Activated naive CD8-positive, alpha-beta T cell treated with anti-CD3 and anti-CD28 coated beads, Interleukin-2, amount 50 U/mL, for 16 hours (primary cell): ENCODE data around the gene TAF9.
"Not testable (repeated sequence)": the region's sequence is repeated elsewhere in the genome, so short reads cannot be mapped to it uniquely, and the experiment has no call there.

Experiments used
- DNase-seq: peaks from one replicate; pipeline ENCODE4 v3.0.0-alpha.2; 2020; ENCODE audit warnings: low read depth, low spot score

Gene TAF9, protein sequence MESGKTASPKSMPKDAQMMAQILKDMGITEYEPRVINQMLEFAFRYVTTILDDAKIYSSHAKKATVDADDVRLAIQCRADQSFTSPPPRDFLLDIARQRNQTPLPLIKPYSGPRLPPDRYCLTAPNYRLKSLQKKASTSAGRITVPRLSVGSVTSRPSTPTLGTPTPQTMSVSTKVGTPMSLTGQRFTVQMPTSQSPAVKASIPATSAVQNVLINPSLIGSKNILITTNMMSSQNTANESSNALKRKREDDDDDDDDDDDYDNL

DNA sequence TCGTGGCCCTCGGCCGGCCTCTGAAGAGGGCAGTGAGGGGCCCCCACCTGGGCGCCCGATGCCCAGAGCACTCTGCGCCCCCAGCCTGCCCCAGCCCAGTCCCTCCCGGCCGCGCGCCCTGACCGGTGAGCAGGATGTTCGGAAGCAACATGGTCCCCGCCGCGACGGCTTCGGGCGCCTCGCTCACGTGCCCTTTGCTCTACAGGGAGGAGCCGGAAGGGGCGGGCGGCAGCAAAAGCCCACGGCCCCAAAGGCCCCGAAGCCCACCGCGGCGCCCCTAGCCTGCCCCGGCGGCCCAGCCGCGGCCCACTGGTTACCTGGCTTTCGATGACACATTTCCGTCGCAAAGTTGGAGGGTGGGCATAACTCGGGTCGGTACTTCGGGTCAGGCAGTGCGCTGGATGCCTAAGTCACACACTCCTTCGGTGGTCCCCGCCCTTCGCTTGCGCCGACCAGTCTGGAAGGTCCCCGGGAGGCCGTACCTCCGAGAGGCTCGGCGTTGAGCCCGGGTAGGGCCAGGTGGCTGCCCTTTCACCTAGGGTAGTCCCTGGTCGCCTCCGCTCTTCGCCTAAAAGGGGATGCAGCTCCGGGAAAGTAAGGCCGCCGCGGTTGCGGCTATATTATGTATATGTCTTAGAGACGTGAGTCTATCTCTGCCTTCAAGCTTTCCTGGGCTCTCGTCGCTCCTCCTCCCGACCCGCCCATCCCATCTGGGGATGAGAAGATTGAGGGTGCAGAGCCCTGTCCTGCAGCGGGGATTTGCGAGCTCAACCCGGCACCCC lies at the start of gene TAF9, which contains the start of the genes AK6 and RAD17:
Gene TAF9 (minus strand): TSS at position 181 of the 782 bp plus-strand sequence. CDS start 3,783 bp downstream, outside the sequence.
Gene AK6 (minus strand): TSS at position 181 of the 782 bp plus-strand sequence. CDS start 30 bp downstream, at position 151.
Gene RAD17 (plus strand): TSS at position 479 of the 782 bp plus-strand sequence. CDS start 2,391 bp downstream, outside the sequence.
- DNase-seq = peak; percentile 87

DNA sequence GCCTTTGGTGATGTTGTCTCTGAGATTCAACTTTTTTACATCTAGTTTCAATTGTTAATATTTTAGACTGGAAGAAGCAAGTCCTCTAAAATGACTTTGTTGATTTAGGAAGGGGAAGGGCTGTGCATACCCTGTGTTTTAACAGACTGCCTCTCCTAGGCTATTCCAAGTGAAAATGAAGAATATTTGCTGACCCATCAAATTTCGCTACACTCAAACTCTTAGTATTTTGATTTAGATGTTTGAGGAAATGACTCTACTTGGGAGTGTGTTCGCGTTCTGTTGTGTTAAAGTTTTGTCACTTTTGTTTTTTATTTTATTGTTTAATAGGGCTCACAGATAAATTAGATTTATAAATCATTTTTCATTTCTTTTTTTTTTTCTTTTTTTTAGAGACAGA lies 49.2 kb upstream of the TAF9 start:
- DNase-seq = no peak

DNA sequence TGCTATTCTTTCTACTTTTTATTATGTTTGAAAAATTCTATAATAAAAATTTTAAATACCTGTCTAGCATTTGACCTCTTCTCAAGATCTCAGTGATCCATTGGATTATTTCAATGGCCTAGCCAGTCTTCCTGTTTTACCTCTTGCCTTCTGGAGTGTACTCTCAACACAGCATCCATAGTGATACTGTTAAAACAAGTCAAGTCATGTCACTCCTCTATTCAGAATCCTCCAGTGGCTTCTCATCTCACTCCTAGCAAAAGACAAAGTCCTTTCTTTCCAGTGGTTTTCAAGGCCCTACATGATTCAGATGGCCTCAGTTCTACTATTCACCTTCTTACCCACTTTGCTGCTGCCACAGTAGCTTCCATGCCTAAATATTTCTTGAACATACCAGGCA lies 47.4 kb upstream of the TAF9 start:
- no peak for DNase-seq

DNA sequence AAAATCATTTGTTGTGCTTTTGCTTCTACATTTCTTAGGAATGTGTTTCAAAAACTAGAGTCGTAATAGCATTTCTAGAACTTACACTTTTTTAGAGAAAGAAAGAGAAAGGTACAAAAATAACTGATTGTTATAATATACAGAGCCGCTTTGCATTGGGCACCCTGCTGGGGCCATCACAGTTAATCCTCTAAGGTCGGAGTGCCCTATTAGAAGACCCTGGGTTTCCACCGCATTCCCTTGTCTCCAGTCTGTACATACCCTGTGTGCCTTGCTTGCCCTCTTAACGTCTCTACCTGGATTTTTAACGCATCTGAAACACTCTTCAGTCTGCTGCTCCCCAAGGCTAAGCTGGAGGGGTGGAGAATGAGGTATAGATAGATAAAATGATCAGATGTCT lies 46.9 kb upstream of the TAF9 start:
- no peak for DNase-seq

DNA sequence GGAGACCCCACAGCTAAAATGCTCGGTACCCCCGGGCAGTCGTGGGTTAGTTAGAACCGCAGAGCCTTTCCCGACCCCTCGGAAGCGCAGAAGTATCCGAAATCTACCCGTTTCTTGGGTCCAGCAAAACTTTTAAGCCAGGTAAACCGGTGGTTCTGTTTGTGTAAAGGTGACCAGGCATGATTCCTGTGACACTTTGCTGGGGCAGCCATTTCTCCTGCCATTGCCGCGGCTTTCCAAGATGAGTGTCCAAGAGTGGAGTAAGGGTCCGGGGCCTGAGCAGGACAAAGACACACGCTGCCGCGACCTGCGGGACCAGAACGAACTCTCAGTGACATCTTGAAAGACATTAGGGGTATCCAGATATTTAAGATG lies 46.3 kb upstream of the TAF9 start:
- no peak for DNase-seq

DNA sequence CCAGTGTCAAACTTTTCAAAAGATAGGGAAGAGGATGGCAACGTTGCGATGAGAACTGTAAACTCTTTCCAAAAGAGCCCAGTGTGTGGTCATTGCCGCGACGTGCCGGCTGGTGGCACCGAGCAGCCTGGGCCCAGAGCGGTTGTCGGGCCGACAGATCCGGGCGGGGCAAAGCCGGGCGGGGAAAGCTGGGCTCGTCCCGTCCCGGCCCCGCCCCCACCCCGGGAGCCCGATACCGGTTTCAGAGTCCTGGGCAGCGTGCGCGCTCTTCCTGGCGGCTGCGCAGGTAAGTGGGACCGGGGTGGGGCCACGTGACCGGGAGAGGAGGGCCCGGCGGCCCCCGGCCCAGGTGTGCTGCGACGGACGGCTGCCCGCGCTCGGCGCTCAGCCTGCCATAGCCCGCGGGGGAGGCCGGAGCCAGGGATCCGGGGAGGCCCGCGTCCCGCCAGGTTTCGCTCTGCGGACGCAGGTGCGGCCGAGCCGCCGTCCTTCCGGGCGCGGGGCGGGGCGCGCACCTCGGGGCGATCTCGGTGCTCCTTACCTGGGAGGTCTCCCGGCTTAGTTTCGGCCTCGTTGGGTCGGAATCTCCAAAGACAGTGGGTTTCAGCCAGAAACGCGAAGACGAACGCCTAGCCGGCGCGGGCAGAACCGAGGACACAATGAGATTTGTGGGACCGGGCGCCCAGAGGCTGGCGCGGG lies 45.7 kb upstream of the TAF9 start, which contains the start of gene MARVELD2:
Gene MARVELD2 (plus strand): TSS at position 232 of the 699 bp plus-strand sequence. CDS start 4,270 bp downstream, outside the sequence.
- peak; percentile 8 for DNase-seq

DNA sequence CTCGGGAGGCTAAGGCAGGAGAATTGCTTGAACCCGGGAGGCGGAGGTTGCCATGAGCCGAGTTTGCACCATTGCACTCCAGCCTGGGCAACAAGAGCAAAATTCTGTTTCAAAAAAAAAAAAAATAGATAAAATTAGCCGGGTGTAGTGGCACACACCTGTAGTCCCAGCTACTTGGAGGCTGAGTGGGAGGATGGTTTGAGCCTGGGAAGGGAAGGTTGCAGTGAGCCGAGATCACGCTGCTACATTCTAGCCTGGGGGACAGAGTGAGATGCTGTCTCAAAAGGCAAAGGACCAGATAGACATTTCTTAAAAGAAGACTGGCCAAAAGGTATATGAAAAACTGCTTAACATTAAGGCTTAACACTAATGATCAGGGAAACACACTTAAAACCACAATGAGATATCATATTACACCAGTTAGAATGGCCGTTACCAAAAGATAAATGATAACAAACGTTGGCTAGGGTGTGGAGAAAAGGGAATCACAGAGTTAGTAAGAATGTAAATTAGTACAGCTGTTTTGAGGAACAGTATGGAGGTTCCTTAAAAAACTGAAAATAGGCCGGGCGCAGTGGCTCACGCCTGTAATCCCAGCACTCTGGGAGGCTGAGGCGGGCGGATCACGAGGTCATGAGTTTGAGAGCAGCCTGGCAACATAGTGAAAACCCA lies 35.5 kb upstream of the TAF9 start:
- no peak for DNase-seq

DNA sequence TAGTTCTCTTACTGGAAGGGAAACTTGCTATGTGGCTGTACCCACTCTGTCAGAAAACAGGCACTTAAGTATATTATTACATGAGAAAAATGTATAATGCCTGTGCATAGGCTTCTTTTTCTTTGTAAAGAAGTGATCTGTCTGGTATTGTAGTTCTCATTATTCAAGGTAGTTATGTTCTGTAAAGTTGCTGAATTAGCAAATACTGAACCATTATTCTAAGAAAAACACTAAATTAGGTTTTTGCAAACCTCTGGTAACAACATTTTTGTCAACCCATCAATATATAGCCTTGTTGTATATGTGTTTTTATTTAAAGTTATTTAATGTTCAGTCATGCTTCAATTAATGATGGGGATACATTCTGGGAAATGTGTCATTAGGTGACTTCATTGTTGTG lies 9.1 kb upstream of the TAF9 start:
- DNase-seq = no peak

DNA sequence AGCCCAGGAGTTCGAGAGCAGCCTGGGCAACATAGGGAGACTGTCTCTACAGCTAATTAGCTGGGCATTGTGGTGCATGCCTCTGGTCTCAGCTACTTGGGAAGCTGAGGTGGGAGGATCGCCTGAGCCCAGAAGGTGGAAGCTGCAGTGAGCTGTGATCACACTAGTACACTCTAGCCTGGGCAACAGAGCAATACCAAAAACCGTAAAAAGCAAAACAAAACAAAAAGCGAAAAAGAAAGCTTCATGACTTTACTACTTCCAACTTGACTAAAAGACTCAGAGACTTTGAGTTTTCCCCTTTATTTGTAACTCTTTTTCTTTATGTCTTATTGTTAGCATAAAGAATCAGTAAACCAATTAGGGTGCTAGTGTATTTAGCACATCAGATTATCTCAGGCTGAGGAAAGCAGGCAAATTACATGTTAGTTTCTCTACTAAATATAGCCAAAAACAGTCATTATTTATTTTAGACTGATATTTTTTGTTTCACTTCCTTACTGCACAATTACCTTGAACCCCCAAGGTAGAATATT lies 5.7 kb upstream of the TAF9 start:
- no peak for DNase-seq

DNA sequence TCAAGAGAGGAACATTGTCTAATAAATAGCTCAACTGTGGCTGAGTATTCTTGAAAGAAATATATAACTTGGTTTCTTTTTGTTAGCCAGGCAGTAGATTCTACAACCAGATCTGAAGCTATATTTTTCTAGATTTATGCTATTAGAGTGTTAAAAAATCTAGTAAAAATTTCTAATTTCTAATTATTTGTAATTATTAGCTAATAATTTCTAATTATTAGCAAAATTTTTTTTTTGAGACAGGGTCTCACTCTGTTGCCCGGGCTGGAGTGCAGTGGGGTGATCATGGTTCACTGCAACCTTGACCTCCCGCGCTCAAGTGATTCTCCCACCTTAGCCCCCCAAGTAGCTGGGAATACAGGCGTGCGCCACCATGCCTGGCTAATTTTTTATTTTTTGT lies 3.1 kb upstream of the TAF9 start:
- no peak for DNase-seq

DNA sequence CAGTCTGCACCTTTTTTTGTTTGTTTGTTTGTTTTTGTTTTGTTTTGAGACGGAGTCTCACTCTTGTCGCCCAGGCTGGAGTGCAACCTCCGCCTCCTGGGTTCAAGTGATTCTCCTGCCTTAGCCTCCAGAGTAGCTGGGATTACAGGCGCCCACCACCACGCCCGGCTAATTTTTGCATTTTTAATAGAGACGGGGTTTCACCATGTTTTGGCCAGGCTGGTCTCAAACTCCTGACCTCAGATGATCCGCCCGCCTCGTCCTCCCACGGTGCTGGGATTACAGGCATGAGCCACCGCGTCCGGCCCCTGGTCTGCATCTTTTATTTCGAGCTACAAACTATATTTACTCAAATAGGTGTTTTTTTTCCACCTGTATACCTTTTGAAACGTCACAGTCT lies 1.0 kb upstream of the TAF9 start:
- not testable (repeated sequence) for DNase-seq

DNA sequence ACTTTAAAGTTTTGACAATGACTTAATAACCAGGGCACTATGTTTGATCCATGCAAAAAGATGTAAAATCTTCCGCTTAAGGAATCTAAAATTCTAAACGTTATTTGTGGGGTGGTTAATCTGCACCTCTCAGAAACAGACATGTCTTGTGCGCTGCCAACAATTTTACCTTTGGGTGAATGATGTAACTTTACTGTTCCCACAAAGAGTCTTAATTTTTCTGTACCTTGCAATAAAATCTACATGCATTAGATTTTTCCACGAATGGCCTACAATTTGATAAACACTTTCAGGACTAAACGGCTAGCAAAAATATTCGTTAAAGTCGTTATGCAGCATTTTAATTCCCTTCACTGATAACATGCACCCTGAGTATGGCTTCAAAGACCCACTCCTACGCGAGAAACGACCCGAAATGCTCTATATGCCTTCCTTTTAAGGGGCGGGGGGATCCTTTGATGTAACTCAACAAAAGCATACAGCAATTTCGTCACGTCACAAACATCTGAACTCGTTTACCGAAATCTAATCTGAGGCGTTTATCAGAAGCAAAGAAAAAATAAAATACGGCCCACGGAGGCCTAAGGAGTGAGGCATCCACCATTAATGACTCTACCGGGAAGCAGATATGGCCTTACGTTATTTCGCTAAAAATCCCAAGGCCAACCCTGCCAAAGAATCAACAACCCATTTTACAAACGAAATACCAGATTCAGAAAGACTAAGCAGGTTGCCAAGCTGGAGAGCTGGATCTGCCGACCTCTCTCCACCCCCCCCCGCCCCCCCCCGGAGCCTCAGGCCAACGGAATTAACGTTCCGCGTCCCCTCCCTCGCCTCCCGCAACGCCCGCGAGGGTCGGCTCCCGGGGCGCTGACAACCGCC lies 621 bp downstream of the TAF9 start:
- DNase-seq = peak; percentile 7

DNA sequence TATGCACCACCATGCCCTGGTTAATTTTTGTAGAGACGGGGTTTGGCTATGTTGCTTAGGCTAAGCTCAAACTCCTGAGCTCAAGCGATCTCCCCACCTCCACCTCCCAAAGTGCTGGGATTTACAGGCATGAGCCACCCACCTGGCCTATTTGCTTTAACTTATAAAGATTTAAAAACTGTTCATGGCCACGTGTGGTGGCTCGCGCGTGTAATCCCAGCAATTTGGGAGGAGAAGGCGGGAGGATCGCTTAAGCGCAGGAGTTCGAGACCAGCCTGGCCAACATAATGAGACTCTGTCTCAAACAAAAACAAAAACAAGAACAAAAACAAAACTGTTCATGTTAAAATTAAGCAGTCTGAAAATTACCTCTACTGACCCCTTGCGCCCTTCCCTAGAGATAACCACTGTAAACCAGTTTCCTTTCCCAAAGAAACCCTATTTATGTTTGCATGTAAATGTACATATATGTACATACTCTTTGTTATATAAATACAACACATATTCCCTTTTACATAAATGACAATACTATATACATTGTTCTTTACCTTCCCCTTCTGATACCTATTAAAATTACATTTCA lies 1.5 kb downstream of the TAF9 start:
- no peak for DNase-seq

DNA sequence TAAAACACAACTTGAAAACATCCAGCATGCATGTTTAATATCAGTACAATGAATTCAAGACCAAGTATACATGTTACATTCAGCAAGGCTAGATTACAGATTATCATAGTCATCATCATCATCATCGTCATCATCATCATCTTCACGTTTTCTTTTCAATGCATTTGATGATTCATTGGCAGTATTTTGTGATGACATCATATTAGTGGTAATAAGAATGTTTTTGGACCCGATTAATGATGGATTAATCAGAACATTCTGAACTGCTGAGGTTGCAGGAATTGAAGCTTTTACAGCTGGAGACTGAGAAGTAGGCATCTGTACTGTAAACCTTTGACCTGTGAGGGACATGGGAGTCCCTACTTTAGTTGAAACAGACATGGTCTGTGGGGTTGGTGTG lies 4.5 kb downstream of the TAF9 start:
- DNase-seq = no peak

DNA sequence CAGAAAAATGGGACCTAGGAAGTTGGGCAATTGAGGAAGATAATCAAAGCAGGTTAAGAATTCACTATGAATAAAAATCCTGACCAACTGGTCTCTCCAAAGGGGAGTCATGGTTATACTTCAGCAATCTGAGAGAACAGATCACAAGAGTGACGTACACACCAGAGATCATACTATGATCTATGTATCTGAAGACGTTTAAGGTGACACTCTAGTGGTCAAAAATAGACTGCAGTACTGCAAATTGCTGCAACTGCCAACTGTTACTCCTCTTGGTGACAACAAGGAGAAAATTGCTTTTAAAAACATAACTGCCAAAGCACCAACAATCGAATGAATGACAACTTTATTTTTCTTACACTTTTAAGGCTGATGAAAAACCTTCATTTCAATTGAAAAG lies 4.9 kb downstream of the TAF9 start:
- no peak for DNase-seq

DNA sequence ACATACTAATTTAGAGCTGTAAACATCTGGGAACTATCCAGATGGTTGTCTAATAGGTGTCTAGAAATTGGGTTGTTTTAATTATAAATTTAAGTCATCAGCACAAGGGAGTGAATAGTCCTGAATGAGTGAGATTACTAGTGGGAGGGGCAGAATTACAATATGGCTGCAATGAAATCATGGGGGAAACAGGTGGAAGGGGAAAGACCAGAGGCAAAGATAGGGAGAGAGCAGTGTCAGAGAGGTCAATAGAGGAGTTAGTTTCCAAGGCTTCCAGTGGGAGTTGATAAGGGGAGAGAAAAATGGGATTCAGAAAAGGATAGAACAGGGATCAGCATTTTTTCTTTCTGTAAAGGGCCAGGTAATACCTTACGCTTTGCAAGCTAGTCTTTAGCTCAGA lies 8.9 kb downstream of the TAF9 start:
- no peak for DNase-seq

DNA sequence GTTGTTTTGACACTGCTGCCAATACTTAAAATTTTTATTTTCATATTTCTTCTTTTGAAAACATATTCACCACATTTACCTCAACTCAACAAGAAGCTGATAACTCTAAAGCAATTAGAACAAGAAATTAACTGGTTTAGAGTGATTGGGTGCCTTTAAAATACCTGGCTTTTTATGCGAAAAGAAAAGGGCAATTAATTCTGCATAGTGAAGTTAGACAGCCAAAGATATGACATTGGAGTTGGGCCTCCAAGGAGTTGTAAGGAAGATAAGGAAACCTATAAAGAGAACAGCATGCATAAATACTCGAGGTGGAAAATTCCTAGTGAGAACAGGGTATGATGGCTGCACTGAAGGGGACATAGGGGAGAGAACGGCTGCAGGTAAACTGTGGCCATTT lies 9.6 kb downstream of the TAF9 start:
- DNase-seq = no peak

DNA sequence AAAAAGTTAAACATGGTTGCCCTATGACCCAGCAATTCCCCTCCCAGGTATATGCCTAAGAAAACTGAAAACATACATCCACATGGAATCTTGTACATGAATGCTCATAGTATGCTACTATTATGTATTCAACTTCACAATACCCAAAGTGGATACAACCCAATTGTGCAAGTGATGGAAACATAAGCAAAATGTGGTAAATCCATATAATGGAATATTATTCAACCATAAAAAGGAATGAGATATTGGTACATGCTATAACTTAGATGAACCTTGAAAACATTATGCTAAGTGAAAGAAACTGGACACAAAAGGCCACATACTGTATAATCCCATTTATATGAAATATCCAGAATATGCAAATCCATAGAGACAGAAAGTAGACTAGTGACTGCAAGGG lies 18.7 kb downstream of the TAF9 start:
- no peak for DNase-seq

DNA sequence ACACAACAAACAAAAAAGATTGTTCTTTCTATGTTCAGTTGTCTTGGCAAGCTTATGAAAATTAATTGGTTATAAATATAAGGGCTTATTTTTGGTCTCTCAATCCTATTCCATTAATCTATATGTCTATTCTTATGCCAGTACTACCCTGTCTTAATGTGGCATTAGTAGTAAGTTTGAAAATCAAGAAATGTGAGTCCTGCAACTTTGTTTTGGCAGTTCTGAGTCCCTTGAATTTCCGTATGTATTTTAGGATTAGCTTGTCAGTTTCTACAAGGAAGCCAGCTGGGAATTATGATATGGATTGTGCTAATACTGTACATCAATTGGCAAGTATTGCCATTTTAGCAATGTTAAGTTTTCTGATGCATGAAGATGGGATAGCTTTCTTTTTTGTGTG lies 26.2 kb downstream of the TAF9 start:
- no peak for DNase-seq

DNA sequence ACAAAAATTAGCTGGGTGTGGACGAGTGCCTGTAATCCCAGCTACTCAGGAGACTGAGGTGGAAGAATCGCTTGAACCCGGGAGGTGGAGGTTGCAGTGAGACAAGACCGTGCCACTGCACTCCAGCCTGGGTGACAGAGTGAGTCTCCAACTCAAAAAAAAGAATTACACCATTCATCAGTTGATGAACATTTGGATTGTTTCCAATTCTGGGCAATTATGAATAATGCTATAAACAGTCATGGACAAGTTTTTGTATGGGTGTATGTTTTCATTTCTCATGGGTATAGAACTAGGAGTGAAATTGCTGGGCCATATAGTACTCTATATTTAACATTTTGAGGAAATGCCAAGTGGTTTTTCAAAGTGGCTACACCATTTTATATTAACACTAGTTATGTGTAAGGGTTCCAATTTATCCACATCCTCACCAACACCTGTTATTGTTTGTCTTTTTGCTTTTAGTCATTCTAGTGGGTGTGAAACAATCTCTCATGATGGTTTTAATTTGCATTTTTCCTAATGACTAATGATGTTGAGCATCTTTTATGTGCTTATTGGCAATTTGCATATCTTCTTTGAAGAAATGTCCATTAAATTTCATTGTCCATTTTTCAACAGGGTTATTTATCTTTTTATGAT lies 27.7 kb downstream of the TAF9 start:
- no peak for DNase-seq
